HL-60 (cell line): ENCODE measurements around the gene PRDM5.

ENCODE experiments used
- GABPA ChIP-seq: IDR thresholded peaks from 2 replicates; pipeline ENCODE4 v1.6.1; 2012; ENCODE audit warnings: low read depth
- POLR2AphosphoS5 ChIP-seq: IDR thresholded peaks from 2 replicates; pipeline ENCODE4 v1.6.1; 2012; ENCODE audit warnings: low read depth
- TF ChIP-seq, protein P1 (sequence below): IDR thresholded peaks from one replicate; pipeline ENCODE4 v1.5.1; 2011; ENCODE audit warnings: low read length, control low read depth, inconsistent platforms; ENCODE audit not compliant: insufficient read depth

GRCh38 chr4:120821029-120821428 lies 101.5 kb downstream of the PRDM5 start:
- TF ChIP-seq, protein P1, sequence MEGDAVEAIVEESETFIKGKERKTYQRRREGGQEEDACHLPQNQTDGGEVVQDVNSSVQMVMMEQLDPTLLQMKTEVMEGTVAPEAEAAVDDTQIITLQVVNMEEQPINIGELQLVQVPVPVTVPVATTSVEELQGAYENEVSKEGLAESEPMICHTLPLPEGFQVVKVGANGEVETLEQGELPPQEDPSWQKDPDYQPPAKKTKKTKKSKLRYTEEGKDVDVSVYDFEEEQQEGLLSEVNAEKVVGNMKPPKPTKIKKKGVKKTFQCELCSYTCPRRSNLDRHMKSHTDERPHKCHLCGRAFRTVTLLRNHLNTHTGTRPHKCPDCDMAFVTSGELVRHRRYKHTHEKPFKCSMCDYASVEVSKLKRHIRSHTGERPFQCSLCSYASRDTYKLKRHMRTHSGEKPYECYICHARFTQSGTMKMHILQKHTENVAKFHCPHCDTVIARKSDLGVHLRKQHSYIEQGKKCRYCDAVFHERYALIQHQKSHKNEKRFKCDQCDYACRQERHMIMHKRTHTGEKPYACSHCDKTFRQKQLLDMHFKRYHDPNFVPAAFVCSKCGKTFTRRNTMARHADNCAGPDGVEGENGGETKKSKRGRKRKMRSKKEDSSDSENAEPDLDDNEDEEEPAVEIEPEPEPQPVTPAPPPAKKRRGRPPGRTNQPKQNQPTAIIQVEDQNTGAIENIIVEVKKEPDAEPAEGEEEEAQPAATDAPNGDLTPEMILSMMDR = no peak
- TF ChIP-seq GABPA = no peak
- TF ChIP-seq POLR2AphosphoS5 = no peak
